DLD1 (cell line): ENCODE results near the gene BRINP2.

Experiments used
- in situ Hi-C: cut with HindIII; loops from 2 replicates; pipeline ENCODE4 v1.10.0; 2017; ENCODE audit warnings: low sequenced_read_pairs

Gene BRINP2

GRCh38 chr1:177170756-177171535 lies at the start of gene BRINP2:
TSS of gene BRINP2 (plus strand) at chr1:177170958. CDS start at chr1:177229877, 58,919 bp downstream.
- in situ Hi-C loops, result no loop called here

GRCh38 chr1:177122461-177123251 lies 48.1 kb upstream of the BRINP2 start:
- in situ Hi-C loops, result no loop called here

- in situ Hi-C loops, result no loop called here
Measured at GRCh38 chr1:177124577-177125278, 46.0 kb upstream of the BRINP2 start.

GRCh38 chr1:177126267-177126666 lies 44.5 kb upstream of the BRINP2 start:
- in situ Hi-C loops, result no loop called here

- in situ Hi-C loops, result no loop called here
Measured at GRCh38 chr1:177128665-177129281, 42.0 kb upstream of the BRINP2 start.

GRCh38 chr1:177130451-177130945 lies 40.3 kb upstream of the BRINP2 start:
- in situ Hi-C loops, result no loop called here

GRCh38 chr1:177131723-177132122 lies 39.0 kb upstream of the BRINP2 start:
- in situ Hi-C loops, result no loop called here

- in situ Hi-C loops, result no loop called here
Measured at GRCh38 chr1:177132141-177132540, 38.6 kb upstream of the BRINP2 start.

- in situ Hi-C loops, result no loop called here
Measured at GRCh38 chr1:177133977-177134538, 36.7 kb upstream of the BRINP2 start.

GRCh38 chr1:177135250-177135649 lies 35.5 kb upstream of the BRINP2 start:
- in situ Hi-C loops, result no loop called here

GRCh38 chr1:177137814-177138213 lies 32.9 kb upstream of the BRINP2 start:
- in situ Hi-C loops, result no loop called here

GRCh38 chr1:177138347-177138746 lies 32.4 kb upstream of the BRINP2 start:
- in situ Hi-C loops, result no loop called here

GRCh38 chr1:177142010-177142409 lies 28.7 kb upstream of the BRINP2 start:
- in situ Hi-C loops, result no loop called here

GRCh38 chr1:177142791-177143271 lies 27.9 kb upstream of the BRINP2 start:
- in situ Hi-C loops, result no loop called here

- in situ Hi-C loops, result no loop called here
Measured at GRCh38 chr1:177145106-177146070, 25.4 kb upstream of the BRINP2 start.

- in situ Hi-C loops, result no loop called here
Measured at GRCh38 chr1:177146499-177146898, 24.3 kb upstream of the BRINP2 start.

GRCh38 chr1:177162243-177162642 lies 8.5 kb upstream of the BRINP2 start:
- in situ Hi-C loops, result no loop called here

GRCh38 chr1:177163844-177164379 lies 6.8 kb upstream of the BRINP2 start:
- in situ Hi-C loops, result no loop called here
